Nephron (organoid): ENCODE measurements around the gene TMEM18.
"Not testable (repeated sequence)": the region's sequence is repeated elsewhere in the genome, so short reads cannot be mapped to it uniquely, and the experiment has no call there.

Experiments used
- H3K27ac Mint-ChIP-seq, 3 experiments: 2 replicates each; pipeline ENCODE4 v1.8.0; 2020; ENCODE audit warnings: mixed read lengths in 3 of 3, mild to moderate bottlenecking in 2 of 3, moderate library complexity in 1 of 3
- H3K27me3 Mint-ChIP-seq: 2 replicates; pipeline ENCODE4 v1.8.0; 2021; ENCODE audit warnings: low read depth, mild to moderate bottlenecking, moderate library complexity, mixed read lengths
- H3K36me3 Mint-ChIP-seq: 2 replicates; pipeline ENCODE4 v1.8.0; 2020; ENCODE audit warnings: low read depth, mixed read lengths
- H3K4me1 Mint-ChIP-seq: 2 replicates; pipeline ENCODE4 v1.8.0; 2020; ENCODE audit warnings: mixed read lengths
- H3K4me3 Mint-ChIP-seq, 3 experiments: 2 replicates each; pipeline ENCODE4 v1.8.0; 2020; ENCODE audit warnings: mild to moderate bottlenecking in 3 of 3, mixed read lengths in 3 of 3, moderate library complexity in 2 of 3
- H3K9me3 Mint-ChIP-seq: 2 replicates; pipeline ENCODE4 v1.8.0; 2020; ENCODE audit warnings: mixed read lengths
- CTCF ChIP-seq, 3 experiments: fragments of 200-600 bp; sonication (generic); IDR thresholded peaks; one replicate each; pipeline ENCODE4 v1.5.0; 2021; ENCODE audit warnings: antibody characterized with exemption in 3 of 3; ENCODE audit not compliant: unreplicated experiment in 3 of 3

Gene TMEM18

GRCh38 chr2:685421-685820, 8.2 kb upstream of the TMEM18 start:
- no peak overlapping the region for H3K4me3 Mint-ChIP-seq
- no peak overlapping the region for H3K27ac Mint-ChIP-seq
- peaks cover 65% of the 10 kb centered on the region for H3K36me3 Mint-ChIP-seq
- no peaks in the 10 kb centered on the region for H3K27me3 Mint-ChIP-seq
- peaks cover 30% of the 10 kb centered on the region for H3K9me3 Mint-ChIP-seq
- H3K4me1 Mint-ChIP-seq, result peaks cover 26% of the 10 kb centered on the region
- no peak for TF ChIP-seq CTCF (IDR thresholded peaks at IDR 0.05; ENCODE audit: unreplicated experiment in 3 of 3)

- Mint-ChIP-seq H3K9me3 (peaks cover 30% of the 10 kb centered on the region), H3K4me1 (peaks cover 23% of the 10 kb centered on the region), H3K36me3 (peaks cover 65% of the 10 kb centered on the region)
- not testable (repeated sequence) for H3K4me3 Mint-ChIP-seq, H3K27ac Mint-ChIP-seq, H3K27me3 Mint-ChIP-seq
Observed at GRCh38 chr2:684913-685312, 7.7 kb upstream of the TMEM18 start.

GRCh38 chr2:682226-682625, 5.0 kb upstream of the TMEM18 start:
- H3K4me3 Mint-ChIP-seq, result no peak overlapping the region
- no peaks in the 10 kb centered on the region for H3K27me3 Mint-ChIP-seq
- H3K9me3 Mint-ChIP-seq, result peaks cover 30% of the 10 kb centered on the region
- TF ChIP-seq CTCF (IDR thresholded peaks at IDR 0.05; ENCODE audit: unreplicated experiment in 3 of 3), result no peak
- peaks cover 36% of the 10 kb centered on the region for H3K4me1 Mint-ChIP-seq
- H3K36me3 Mint-ChIP-seq, result peaks cover 54% of the 10 kb centered on the region
- peak overlapping the region; percentile 75 to 88 (median 87) for H3K27ac Mint-ChIP-seq

- no peak for TF ChIP-seq CTCF (IDR thresholded peaks at IDR 0.05; ENCODE audit: unreplicated experiment in 3 of 3)
Observed at GRCh38 chr2:681312-681711, 4.1 kb upstream of the TMEM18 start.

GRCh38 chr2:680496-680895, 3.3 kb upstream of the TMEM18 start:
- no peak for TF ChIP-seq CTCF (IDR thresholded peaks at IDR 0.05; ENCODE audit: unreplicated experiment in 3 of 3)
- peak overlapping the region; percentile 75 to 91 (median 88) for H3K27ac Mint-ChIP-seq
- H3K4me3 Mint-ChIP-seq, result peak overlapping the region; percentile 45 to 71 (median 56)
- peaks cover 41% of the 10 kb centered on the region for H3K36me3 Mint-ChIP-seq
- peaks cover 18% of the 10 kb centered on the region for H3K9me3 Mint-ChIP-seq
- peaks cover 47% of the 10 kb centered on the region for H3K4me1 Mint-ChIP-seq
- no peaks in the 10 kb centered on the region for H3K27me3 Mint-ChIP-seq

More at GRCh38 chr2:681312-681711, 4.1 kb upstream of the TMEM18 start:
- H3K27ac Mint-ChIP-seq, result peak overlapping the region; percentile 75 to 91 (median 88)
- H3K27me3 Mint-ChIP-seq, result no peaks in the 10 kb centered on the region
- H3K4me3 Mint-ChIP-seq, result peak overlapping the region; percentile 53 to 74 (median 73)
- H3K36me3 Mint-ChIP-seq, result peaks cover 46% of the 10 kb centered on the region
- peaks cover 22% of the 10 kb centered on the region for H3K9me3 Mint-ChIP-seq
- peaks cover 39% of the 10 kb centered on the region for H3K4me1 Mint-ChIP-seq

GRCh38 chr2:678964-679363, 1.8 kb upstream of the TMEM18 start:
- peaks cover 6% of the 10 kb centered on the region for H3K9me3 Mint-ChIP-seq
- peak overlapping the region; percentile 94 to 97 (median 96) for H3K4me3 Mint-ChIP-seq
- peaks cover 26% of the 10 kb centered on the region for H3K36me3 Mint-ChIP-seq

More at GRCh38 chr2:678964-679363, 1.8 kb upstream of the TMEM18 start:
- no peak for TF ChIP-seq CTCF (IDR thresholded peaks at IDR 0.05; ENCODE audit: unreplicated experiment in 3 of 3)
- peak overlapping the region; percentile 99 to 100 (median 100) for H3K27ac Mint-ChIP-seq
- H3K4me1 Mint-ChIP-seq, result peaks cover 62% of the 10 kb centered on the region
- H3K27me3 Mint-ChIP-seq, result no peaks in the 10 kb centered on the region
